H1 (cell line): ENCODE measurements around the gene PAF1. TPM values are rescaled to one million over a fixed set of nuclear protein-coding genes. Genes with fewer than 3 reads are reported as not detected.

ENCODE experiments used
- CTCF ChIA-PET: fragments of 300-600 bp; sonication (Branson Sonifier 250); formaldehyde crosslinking; loops from one replicate; lab custom pipeline; 2021; ENCODE audit not compliant: partially characterized antibody; lab: Charles Lee
- POLR2A ChIA-PET: fragments of 300-600 bp; sonication (Branson Sonifier 250); formaldehyde crosslinking; loops from one replicate; lab custom pipeline; 2021; ENCODE audit warnings: inconsistent platforms; ENCODE audit not compliant: partially characterized antibody; lab: Charles Lee
- DNase-seq, 2 experiments: peaks; one replicate each; pipeline versions ENCODE4 v3.0.0 to v3.0.0-alpha.2; 2010 to 2022; ENCODE audit warnings: low spot score in 2 of 2, low read depth in 1 of 2, mixed read lengths in 1 of 2
- FAIRE-seq: peaks from 2 replicates; lab custom pipeline; 2011; peaks lifted over from hg19 to GRCh38; lab: Jason Lieb, UNC
- H2AFZ ChIP-seq: 2 replicates; pipeline ENCODE4 v1.8.1; 2012; ENCODE audit warnings: low read length, inconsistent platforms
- H2AK5ac ChIP-seq: 2 replicates; pipeline ENCODE4 v1.6.1; 2013; ENCODE audit warnings: low read depth, low read length
- H2BK120ac ChIP-seq: replicated peaks from 2 replicates; pipeline ENCODE3; 2013; ENCODE audit warnings: low read depth, low read length, inconsistent platforms
- H2BK12ac ChIP-seq: 2 replicates; pipeline ENCODE4 v1.6.1; 2013; ENCODE audit warnings: low read depth, low read length
- H2BK15ac ChIP-seq: 2 replicates; pipeline ENCODE4 v1.6.1; 2013; ENCODE audit warnings: low read length
- H2BK20ac ChIP-seq: 2 replicates; pipeline ENCODE4 v1.6.1; 2013; ENCODE audit warnings: low read length
- H2BK5ac ChIP-seq: 2 replicates; pipeline ENCODE4 v1.6.1; 2013; ENCODE audit warnings: low read depth, low read length
- H3K14ac ChIP-seq: 2 replicates; pipeline ENCODE4 v1.6.1; 2013; ENCODE audit warnings: inconsistent platforms; ENCODE audit not compliant: insufficient read length
- H3K18ac ChIP-seq: 2 replicates; pipeline ENCODE4 v1.6.1; 2013; ENCODE audit warnings: low read length; ENCODE audit errors: extremely low read depth
- H3K23ac ChIP-seq: 2 replicates; pipeline ENCODE4 v1.6.1; 2013; ENCODE audit warnings: inconsistent platforms; ENCODE audit not compliant: insufficient read length
- H3K23me2 ChIP-seq: 2 replicates; pipeline ENCODE4 v1.6.1; 2013; ENCODE audit warnings: low read depth, low read length
- H3K27ac ChIP-seq: 2 replicates; pipeline ENCODE4 v1.6.1; 2011; ENCODE audit warnings: low read depth, low read length, inconsistent platforms
- H3K27me3 ChIP-seq, 4 experiments: replicated peaks in 1 of 4; 1 replicate in 1 of 4; 2 replicates in 3 of 4; pipeline versions ENCODE4 v1.6.1 to v1.8.1; 2011 to 2013; ENCODE audit warnings: low read length in 3 of 4, mild to moderate bottlenecking in 3 of 4, inconsistent platforms in 2 of 4, mixed read lengths in 2 of 4, moderate library complexity in 1 of 4; ENCODE audit not compliant: control insufficient read depth in 3 of 4, insufficient read depth in 3 of 4; ENCODE audit errors: extremely low read depth in 1 of 4
- H3K36me3 ChIP-seq, 4 experiments: 2 replicates each; pipeline versions ENCODE4 v1.6.1 to v1.8.1; 2011 to 2013; ENCODE audit warnings: mild to moderate bottlenecking in 4 of 4, low read length in 3 of 4, moderate library complexity in 2 of 4, control low read depth in 1 of 4, inconsistent platforms in 1 of 4; ENCODE audit not compliant: insufficient read depth in 4 of 4, control insufficient read depth in 2 of 4
- H3K4ac ChIP-seq: replicated peaks from 2 replicates; pipeline ENCODE3; 2013; ENCODE audit warnings: low read length, low read depth, mixed read lengths, inconsistent platforms; ENCODE audit not compliant: insufficient read length
- H3K4me1 ChIP-seq, 4 experiments: replicated peaks in 1 of 4; 1 replicate in 1 of 4; 2 replicates in 3 of 4; pipeline versions ENCODE4 v1.6.1 to v1.8.1; 2011 to 2013; ENCODE audit warnings: low read length in 3 of 4, inconsistent platforms in 2 of 4, mixed read lengths in 1 of 4; ENCODE audit not compliant: insufficient read depth in 4 of 4, control insufficient read depth in 3 of 4
- H3K4me2 ChIP-seq, 2 experiments: 2 replicates each; pipeline versions ENCODE4 v1.6.1 to v1.8.1; 2011 to 2013; ENCODE audit warnings: low read depth in 2 of 2, low read length in 2 of 2, control low read depth in 1 of 2, inconsistent platforms in 1 of 2, mild to moderate bottlenecking in 1 of 2; ENCODE audit not compliant: insufficient read depth in 1 of 2
- H3K4me3 ChIP-seq, 4 experiments: fragments of 200-600, 300-600 bp in 1 of 4; sonication (generic), shearing (Covaris generic), sonication (Bioruptor Twin) in 1 of 4; 2 replicates each; pipeline versions ENCODE4 v1.5.1 to v1.8.1; 2011 to 2016; ENCODE audit warnings: low read length in 4 of 4, low read depth in 3 of 4, control low read depth in 2 of 4, inconsistent platforms in 2 of 4, mild to moderate bottlenecking in 2 of 4, mixed read lengths in 1 of 4, moderate library complexity in 1 of 4; ENCODE audit not compliant: insufficient read depth in 2 of 4; ENCODE audit errors: extremely low read depth in 1 of 4
- H3K56ac ChIP-seq: replicated peaks from 2 replicates; pipeline ENCODE3; 2013; ENCODE audit warnings: low read depth, mild to moderate bottlenecking, mixed read lengths, low read length, inconsistent platforms; ENCODE audit not compliant: insufficient read length
- H3K79me1 ChIP-seq: 2 replicates; pipeline ENCODE4 v1.6.1; 2013; ENCODE audit warnings: low read depth, low read length, control low read depth
- H3K79me2 ChIP-seq, 2 experiments: 2 replicates each; pipeline versions ENCODE4 v1.6.1 to v1.8.1; 2012 to 2013; ENCODE audit warnings: low read length in 2 of 2, mild to moderate bottlenecking in 2 of 2, inconsistent platforms in 1 of 2; ENCODE audit not compliant: insufficient read depth in 2 of 2, control insufficient read depth in 1 of 2
- H3K9ac ChIP-seq, 4 experiments: replicated peaks in 1 of 4; 1 replicate in 1 of 4; 2 replicates in 3 of 4; pipeline versions ENCODE4 v1.6.1 to v1.8.1; 2011 to 2013; ENCODE audit warnings: low read depth in 3 of 4, low read length in 3 of 4, control low read depth in 2 of 4, mild to moderate bottlenecking in 2 of 4, moderate library complexity in 2 of 4, inconsistent platforms in 1 of 4; ENCODE audit errors: extremely low read depth in 1 of 4
- H3K9me3 ChIP-seq, 2 experiments: 2 replicates each; pipeline versions ENCODE4 v1.6.1 to v1.8.1; 2012 to 2013; ENCODE audit warnings: mild to moderate bottlenecking in 2 of 2, moderate library complexity in 2 of 2, control low read depth in 1 of 2, inconsistent platforms in 1 of 2, low read depth in 1 of 2, low read length in 1 of 2, mixed read lengths in 1 of 2; ENCODE audit not compliant: insufficient read depth in 2 of 2
- H4K20me1 ChIP-seq, 2 experiments: replicated peaks in 1 of 2; 2 replicates each; pipeline versions ENCODE3 to v1.8.1; 2011 to 2013; ENCODE audit warnings: inconsistent platforms in 2 of 2, low read length in 2 of 2, mild to moderate bottlenecking in 1 of 2; ENCODE audit not compliant: insufficient read depth in 2 of 2, control insufficient read depth in 1 of 2
- H4K5ac ChIP-seq: 2 replicates; pipeline ENCODE4 v1.6.1; 2013; ENCODE audit warnings: low read length, low read depth, mixed read lengths, inconsistent platforms; ENCODE audit not compliant: insufficient read length
- H4K8ac ChIP-seq: 2 replicates; pipeline ENCODE4 v1.8.0; 2013; ENCODE audit warnings: mild to moderate bottlenecking, moderate library complexity, low read length, inconsistent platforms; ENCODE audit not compliant: insufficient read depth; ENCODE audit errors: extremely low read depth
- H4K91ac ChIP-seq: replicated peaks from 2 replicates; pipeline ENCODE3; 2013; ENCODE audit warnings: low read length, mixed read lengths, inconsistent platforms; ENCODE audit not compliant: insufficient read length
- ASH2L ChIP-seq: fragments of 200-600, 300-600 bp; sonication (generic); IDR thresholded peaks from one replicate; pipeline ENCODE4 v1.7.1; 2017; ENCODE audit warnings: low read length
- BCL11A ChIP-seq, 2 experiments: IDR thresholded peaks; one replicate each; pipeline ENCODE4 v1.6.1; 2011; ENCODE audit warnings: low read depth in 2 of 2, low read length in 2 of 2, mild to moderate bottlenecking in 2 of 2
- CEBPB ChIP-seq: IDR thresholded peaks from 2 replicates; pipeline ENCODE4 v1.6.1; 2012; ENCODE audit warnings: low read depth, low read length
- CHD2 ChIP-seq: IDR thresholded peaks from 2 replicates; pipeline ENCODE4 v1.6.1; 2012; ENCODE audit warnings: low read length, improper control_type of control experiment
- GABPA ChIP-seq: IDR thresholded peaks from 2 replicates; pipeline ENCODE4 v1.6.1; 2011; ENCODE audit warnings: mild to moderate bottlenecking, low read length, moderate library complexity, borderline replicate concordance; ENCODE audit not compliant: insufficient read depth
- KDM1A ChIP-seq: fragments of 200-600, 300-600 bp; sonication (generic); IDR thresholded peaks from 2 replicates; pipeline ENCODE4 v1.7.1; 2016; ENCODE audit warnings: mild to moderate bottlenecking, low read length, borderline replicate concordance
- POU5F1 ChIP-seq: IDR thresholded peaks from 2 replicates; pipeline ENCODE4 v1.6.1; 2011; ENCODE audit warnings: low read depth, mild to moderate bottlenecking, low read length, moderate library complexity
- RAD21 ChIP-seq, 2 experiments: IDR thresholded peaks in 1 of 2; conservative IDR thresholded peaks in 1 of 2; 2 replicates each; pipeline ENCODE4 v1.6.1; 2011; ENCODE audit warnings: low read depth in 2 of 2, low read length in 2 of 2, improper control_type of control experiment in 1 of 2, inconsistent platforms in 1 of 2, mild to moderate bottlenecking in 1 of 2, moderate library complexity in 1 of 2
- SP2 ChIP-seq: IDR thresholded peaks from 2 replicates; pipeline ENCODE4 v1.6.1; 2012; ENCODE audit warnings: mild to moderate bottlenecking, low read length, inconsistent platforms
- TEAD4 ChIP-seq: IDR thresholded peaks from 2 replicates; pipeline ENCODE4 v1.6.1; 2012; ENCODE audit warnings: low read depth, low read length, inconsistent platforms, mixed read lengths
- WGBS, 2 experiments: shearing (Covaris generic) in 1 of 2; methylation state at CpG; one replicate each; pipeline versions ENCODE4 v1.1.6 to v1.1.7; 2013 to 2015; ENCODE audit warnings: low lambda C conversion rate in 2 of 2, mixed read lengths in 2 of 2, inconsistent platforms in 1 of 2, low coverage in 1 of 2, missing lambda C conversion rate in 1 of 2; ENCODE audit not compliant: insufficient replicate concordance in 2 of 2, insufficient coverage in 1 of 2, insufficient read length in 1 of 2; ENCODE audit errors: extremely low coverage in 1 of 2, missing lambda C conversion rate in 1 of 2; 5-methylcytosine and 5-hydroxymethylcytosine counted together
- polyA plus RNA-seq, 7 experiments: library from polyadenylated mRNA; depleted of rRNA in 3 of 7; stranded (reverse) in 5 of 7; unstranded in 2 of 7; fragments of >200 nt in 5 of 7; fragments of 200-250 nt in 2 of 7; gene quantifications; 1 replicate in 5 of 7; 2 replicates in 1 of 7; 4 replicates in 1 of 7; pipeline versions ENCODE4 v1.2.1 to v1.2.3, GENCODE V29; 2011 to 2013; ENCODE audit warnings: missing spikeins in 2 of 7, mixed read lengths in 2 of 7
- total RNA-seq: library from RNA; stranded (reverse); fragmentation: NEBNext Ultra II Directional; extraction: Animal tissue kit (Norgen Biotek cat#: 25700); gene quantifications from 2 replicates; pipeline ENCODE4 v1.2.1, GENCODE V29; 2021

The PAF1 gene
- total and polyA plus RNA-seq, 2 of the 8 experiments (the other 6 are each of a cell fraction or from before 2014, with no cell fraction given) = 31.4 to 58.6 TPM

DNA sequence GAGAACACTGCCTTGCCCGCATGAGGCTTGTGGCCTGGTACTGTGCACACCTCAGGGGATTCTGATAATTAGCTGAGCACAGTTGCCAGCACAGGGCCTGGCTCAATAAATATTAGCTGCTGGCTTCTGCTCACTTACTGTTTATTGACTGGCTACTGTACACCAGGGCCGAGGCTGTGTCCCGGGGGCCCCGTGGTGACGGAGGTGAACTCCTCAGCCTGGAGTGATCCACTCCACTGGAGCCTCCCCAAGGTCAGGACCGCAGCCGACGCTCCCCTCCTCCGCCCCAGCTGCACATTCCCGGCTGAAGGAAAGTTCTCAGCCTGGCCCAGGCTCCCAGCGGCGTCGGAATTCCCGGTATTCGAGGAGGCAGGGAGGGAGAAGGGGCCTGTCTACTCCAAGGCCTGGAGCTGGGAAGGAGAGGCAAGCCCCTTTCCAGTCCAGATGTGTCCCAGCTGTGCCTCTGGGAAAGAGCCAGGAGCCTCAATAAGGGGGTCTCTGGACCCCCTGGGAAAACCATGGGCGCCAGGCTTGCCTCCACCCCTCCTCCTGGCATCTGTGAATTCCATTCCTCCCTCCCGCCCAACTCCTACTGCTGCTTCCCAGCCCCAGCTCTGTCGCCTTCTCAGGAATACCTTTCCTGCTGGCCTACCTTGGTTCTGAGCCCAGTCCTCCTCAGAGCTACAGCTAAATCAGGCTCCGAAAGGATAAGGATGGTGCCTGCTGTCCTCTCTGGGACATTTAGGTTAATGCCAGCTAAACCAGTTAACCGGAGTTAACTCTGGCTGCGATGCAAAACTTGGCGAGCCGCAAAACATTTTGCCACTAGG, 37.6 kb upstream of the PAF1 start:
- H4K5ac ChIP-seq = peak overlapping the region; percentile 46
- peak overlapping the region; percentile 44 to 61 for H3K4me2 ChIP-seq
- peaks cover 5 to 18% (median 13%) of the 10 kb centered on the region in 4 experiments for H3K4me1 ChIP-seq
- ChIA-PET CTCF (interaction anchor here (0.5 to 3.1 kb wide), 13 partner anchors 9 to 104 kb away, joined by 3 to 16 read pairs (median 5); partner anchors contain the start of genes EID2B and PLEKHG2), POLR2A (interaction anchor here (0.8 to 47.8 kb wide), 18 partner anchors 5 to 90 kb away, joined by 3 to 1154 read pairs (median 5); partner anchors contain the start of genes MED29, PAF1, PLEKHG2 and RPS16)
- no peaks in the 10 kb centered on the region; a peak in 1 of 7 replicates for H3K27me3 ChIP-seq
- peak overlapping the region; percentile 10 for H3K4ac ChIP-seq
- no peak overlapping the region for H2AFZ ChIP-seq
- H3K56ac ChIP-seq = peak overlapping the region; percentile 20
- peak overlapping the region; percentile 41; the same call in 1 of the 2 replicates for H4K8ac ChIP-seq
- peak overlapping the region; percentile 96; the same call in 1 of the 2 replicates for H2BK20ac ChIP-seq
- peak overlapping the region; percentile 91 for H2BK120ac ChIP-seq
- peak overlapping the region in 3 of 4 experiments; percentile 18 to 34 (median 32); a peak in 3 of 8 replicates for H3K4me3 ChIP-seq
- WGBS, 2 experiments = 23% methylated on average over 22 of the region's 23 CpGs; no CpG with 5 or more reads in 1 of the 2 experiments
- 0 out of 2 replicates have a peak overlapping the region, but pooled peaks have one; percentile 46 for H2AK5ac ChIP-seq
- peak overlapping the region; percentile 99 for H2BK5ac ChIP-seq
- H3K14ac ChIP-seq = no peak overlapping the region
- H4K20me1 ChIP-seq = peaks cover 0 to 7% of the 10 kb centered on the region in 2 experiments
- no peak overlapping the region for H3K23ac ChIP-seq
- no peaks in the 10 kb centered on the region; the same call in 1 of the 2 replicates for H3K79me1 ChIP-seq
- peaks cover 5% of the 10 kb centered on the region for H3K23me2 ChIP-seq
- peak overlapping the region; percentile 97 for H2BK12ac ChIP-seq
- H3K9ac ChIP-seq = peak overlapping the region in 3 of 4 experiments; percentile 1 to 36 (median 28); a peak in 5 of 7 replicates
- H2BK15ac ChIP-seq = 0 out of 2 replicates have a peak overlapping the region, but pooled peaks have one; percentile 21
- H3K18ac ChIP-seq = peak overlapping the region; percentile 93
- no peaks in the 10 kb centered on the region for H3K9me3 ChIP-seq
- H4K91ac ChIP-seq = peak overlapping the region; percentile 81
- H3K36me3 ChIP-seq = peaks cover 20 to 35% (median 25%) of the 10 kb centered on the region in 4 experiments
- H3K79me2 ChIP-seq = no peaks in the 10 kb centered on the region; a peak in 1 of 4 replicates
- FAIRE-seq (peak; percentile 71), DNase-seq (peak in 1 of 2 experiments; percentile 88)
- peak overlapping the region; percentile 86 for H3K27ac ChIP-seq
- TF ChIP-seq SP2 (no peak), RAD21 (IDR thresholded peaks at IDR 0.05 in 1 of 2, conservative IDR thresholded peaks at IDR 0.05 in 1 of 2; ENCODE audit: low read depth in 2 of 2, low read length in 2 of 2) (peak in 1 of 2 experiments; percentile 3; a peak in 1 of 4 replicates), KDM1A (no peak), CHD2 (no peak; the same call in 1 of the 2 replicates), CEBPB (no peak), POU5F1 (no peak), TEAD4 (peak; percentile 99), GABPA (no peak), BCL11A (IDR thresholded peaks at IDR 0.05; ENCODE audit: low read depth in 2 of 2, low read length in 2 of 2) (no peak), ASH2L (peak; percentile 91)
